GM19099 (cell line): ENCODE data around the gene IL4R.
A peak's percentile ranks its signal among the peaks of the same experiment; 100 is the strongest.

Experiments
- POLR2A ChIP-seq: IDR thresholded peaks from 3 replicates; pipeline ENCODE4 v1.6.1; 2011; ENCODE audit warnings: low read depth; ENCODE audit not compliant: insufficient read length; ENCODE audit errors: extremely low read depth

The IL4R gene

DNA sequence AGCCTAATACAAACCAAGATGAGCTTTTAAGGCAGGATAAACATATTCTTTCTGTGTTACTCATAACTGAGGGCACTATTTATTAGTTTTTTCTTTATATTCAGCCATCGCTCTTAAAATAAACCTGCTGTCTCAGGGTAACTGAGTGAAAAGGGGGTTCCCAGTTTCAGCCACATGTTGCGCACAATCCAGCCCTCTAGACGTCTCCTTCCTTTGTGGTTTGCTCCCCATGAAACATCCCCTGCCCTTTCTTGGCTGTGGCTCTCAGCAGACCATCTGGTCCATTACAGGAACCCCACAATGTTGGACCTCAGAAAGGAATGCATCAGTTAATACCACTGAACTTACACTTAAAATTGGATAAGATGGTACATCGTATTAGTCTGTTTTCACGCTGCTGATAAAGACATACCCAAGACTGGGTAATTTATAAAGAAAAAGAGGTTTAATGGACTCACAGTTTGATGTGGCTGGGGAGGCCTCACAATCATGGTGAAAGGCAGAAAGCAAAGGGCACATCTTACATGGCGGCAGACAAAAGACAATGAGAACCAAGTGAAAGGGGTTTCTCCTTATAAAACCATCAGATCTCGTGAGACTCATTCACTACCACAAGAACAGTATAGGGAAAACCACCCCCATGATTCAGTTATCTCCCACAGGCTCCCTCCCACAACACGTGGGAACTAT lies 75.6 kb downstream of the IL4R start:
- TF ChIP-seq POLR2A = no peak

DNA sequence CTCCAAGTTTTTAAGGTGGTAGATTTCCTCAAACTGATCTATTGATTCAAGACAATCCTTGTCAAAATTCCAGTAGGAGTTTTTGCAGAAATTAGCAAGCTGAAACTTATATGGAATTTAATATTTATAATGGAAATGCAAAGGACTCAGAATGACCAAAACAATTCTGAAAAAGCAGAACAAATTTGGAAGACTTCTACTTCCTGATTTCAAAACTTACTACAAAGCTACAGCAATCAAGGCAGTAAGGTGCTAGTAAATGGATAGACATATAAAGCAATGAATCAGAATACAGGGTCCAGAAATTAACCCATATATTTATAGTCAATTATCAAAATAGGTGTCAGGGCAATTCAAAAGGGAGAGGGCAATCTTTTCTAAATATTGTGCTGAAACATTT lies 76.4 kb downstream of the IL4R start:
- no peak for TF ChIP-seq POLR2A

DNA sequence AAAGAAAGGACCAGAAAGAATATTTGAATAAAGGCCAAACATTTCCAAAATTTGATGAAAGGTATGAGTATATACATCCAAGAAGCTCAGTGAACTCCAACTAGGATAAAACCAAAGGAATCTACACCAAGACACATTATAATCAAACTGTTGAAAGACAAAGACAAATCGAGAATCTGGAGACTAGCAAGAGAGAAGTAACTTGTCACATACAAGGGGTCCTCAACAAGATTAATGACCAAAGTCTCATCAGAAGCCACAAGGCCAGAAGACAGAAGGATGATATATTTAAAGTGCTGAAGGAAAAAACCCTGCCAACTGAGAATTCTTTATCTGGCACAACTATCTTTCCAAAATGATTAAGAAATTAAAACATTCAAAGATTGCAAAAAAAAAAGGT lies 78.9 kb downstream of the IL4R start:
- TF ChIP-seq POLR2A = no peak

DNA sequence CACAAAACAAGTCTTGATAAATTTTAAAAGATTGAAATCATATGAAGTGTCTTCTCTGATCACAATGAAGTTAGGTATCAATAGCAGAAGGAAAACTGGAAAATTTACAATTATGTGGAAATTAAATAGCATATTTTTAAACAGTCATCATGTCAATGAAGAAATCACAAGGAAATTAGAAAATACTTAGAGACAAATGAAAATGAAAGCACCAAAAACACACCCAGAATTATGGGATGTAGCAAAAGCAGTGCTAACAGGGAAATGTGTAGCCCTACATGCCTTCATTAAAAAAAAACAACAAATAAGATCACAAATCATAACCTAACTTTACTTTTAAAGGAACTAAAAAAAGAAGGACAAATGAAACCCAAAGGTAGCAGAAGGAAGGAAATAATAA lies 80.7 kb downstream of the IL4R start:
- no peak for TF ChIP-seq POLR2A

DNA sequence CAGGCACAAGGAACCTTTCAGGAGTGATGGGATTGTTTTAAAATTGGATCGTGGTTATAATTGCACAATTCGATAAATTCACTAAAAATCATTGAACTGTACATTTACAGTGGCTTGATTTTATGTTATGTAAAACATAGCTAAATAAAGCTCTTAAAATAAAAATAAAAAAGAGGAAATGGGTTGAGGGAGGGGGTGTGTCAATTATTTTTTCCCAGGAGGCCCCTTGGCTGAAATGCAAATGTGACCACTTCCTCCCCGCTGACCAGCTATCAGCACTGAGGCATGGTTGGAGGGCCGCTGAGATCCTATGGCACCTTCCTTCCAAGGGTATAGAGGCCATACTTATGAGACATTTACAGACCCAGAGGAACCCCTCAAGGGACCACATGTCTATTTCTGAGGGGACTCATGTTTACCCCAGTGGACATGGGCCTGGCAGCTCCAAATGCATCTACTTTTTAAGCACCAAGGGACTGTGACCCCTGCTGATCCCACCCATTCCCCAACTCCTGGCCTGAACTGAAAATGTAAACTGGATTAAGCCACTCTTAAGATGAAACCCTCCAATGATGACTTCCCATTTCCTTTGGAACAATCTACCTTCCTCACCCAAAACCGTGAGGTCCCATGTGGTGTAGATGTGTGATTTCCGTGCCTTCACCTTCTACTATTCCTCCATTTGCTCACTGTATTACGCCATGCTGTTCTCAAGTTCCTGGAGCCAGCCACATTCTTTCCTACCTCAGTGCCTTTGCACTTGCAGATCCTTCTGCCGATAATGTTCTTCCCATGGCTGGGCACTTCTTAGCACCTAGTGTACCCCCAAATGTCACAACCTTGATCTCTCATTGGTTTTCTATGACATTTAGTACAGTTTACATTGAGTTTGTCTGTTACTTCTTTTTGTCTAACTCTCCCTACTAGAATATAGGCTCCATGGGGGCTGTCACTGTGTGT lies 85.4 kb downstream of the IL4R start:
- TF ChIP-seq POLR2A = no peak

DNA sequence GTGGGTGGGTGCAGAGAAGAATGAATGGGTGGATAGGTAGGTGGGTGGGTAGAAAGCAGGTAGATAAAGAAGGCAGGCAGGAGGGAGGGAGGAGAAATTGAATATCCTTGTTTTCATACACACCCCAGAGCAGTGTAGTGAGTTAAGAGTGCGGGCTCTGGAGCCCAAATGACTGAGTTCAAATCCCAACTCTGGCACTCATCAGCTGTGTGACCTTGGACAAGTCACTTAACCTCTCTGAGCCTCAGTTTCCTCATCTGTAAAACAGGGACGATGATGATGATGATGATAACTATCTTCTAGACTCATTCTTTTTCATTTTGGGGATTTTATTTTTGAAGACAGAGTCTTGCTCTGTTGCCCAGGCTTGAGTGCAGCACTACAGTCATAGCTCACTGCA lies 86.2 kb downstream of the IL4R start:
- TF ChIP-seq POLR2A = no peak

DNA sequence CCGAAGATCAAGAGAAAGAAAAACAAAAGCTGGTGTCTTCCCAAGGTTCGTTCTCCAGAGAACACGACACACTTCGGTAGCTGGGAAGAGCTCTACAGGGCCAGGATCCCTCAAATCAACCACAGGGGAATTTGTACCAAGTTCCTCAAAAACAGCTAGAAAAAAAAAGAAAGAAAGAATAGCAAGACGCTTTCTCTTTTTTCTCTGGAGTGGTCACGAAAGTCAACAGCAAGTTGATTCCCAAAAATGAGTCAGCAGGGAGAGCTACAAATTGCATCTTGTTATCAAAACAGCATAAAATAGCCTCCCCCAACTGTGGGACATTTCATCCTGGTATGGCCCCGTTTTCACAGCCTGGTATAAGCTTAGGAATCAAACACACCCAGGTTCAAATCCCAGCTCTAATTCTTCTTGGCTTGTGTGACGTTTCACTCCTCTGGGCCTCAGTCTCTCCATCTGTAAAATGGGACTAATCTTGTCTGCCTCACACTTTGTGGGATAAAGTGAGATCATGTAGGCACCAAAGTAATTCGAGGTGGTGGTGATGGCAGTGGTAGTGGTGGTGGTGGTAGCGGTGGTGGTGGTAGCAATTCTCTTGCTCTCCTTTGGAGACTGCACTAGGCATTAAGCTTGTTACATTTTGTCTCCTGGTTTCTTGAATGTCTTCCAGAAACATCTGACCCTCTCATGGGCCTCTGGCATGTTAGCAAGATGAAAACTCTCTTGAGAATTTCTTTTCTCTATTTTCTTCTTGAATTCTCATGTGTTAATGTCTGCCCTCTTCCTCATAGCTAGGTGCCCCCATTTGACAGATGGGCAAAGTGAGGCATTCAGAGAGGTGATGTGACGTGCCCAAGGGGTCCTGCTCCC lies 87.2 kb downstream of the IL4R start:
- no peak for TF ChIP-seq POLR2A

DNA sequence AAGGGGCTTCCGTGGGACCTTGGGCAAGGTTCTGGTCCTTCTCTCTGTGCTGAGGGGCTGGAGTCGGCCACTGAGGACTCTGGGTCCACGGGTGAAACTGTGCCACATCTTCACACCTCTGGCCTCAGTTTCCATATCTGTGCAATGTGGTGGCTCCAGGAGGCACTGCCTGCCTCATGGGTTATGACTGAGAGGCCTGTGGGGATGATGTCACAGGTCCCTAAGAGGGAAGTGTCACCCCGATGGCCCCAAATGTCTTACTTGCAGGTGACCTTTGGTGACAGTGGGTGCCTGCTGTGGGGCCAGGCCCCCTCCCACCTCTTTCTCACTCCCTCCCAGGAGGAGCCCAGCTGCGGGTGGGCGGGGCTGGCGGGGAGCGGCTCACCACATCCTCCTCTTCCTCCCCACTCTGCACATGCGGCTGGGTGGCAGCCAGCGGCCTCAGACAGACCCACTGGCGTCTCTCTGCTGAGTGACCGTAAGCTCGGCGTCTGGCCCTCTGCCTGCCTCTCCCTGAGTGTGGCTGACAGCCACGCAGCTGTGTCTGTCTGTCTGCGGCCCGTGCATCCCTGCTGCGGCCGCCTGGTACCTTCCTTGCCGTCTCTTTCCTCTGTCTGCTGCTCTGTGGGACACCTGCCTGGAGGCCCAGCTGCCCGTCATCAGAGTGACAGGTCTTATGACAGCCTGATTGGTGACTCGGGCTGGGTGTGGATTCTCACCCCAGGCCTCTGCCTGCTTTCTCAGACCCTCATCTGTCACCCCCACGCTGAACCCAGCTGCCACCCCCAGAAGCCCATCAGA lies 88.2 kb downstream of the IL4R start, which contains the start of gene IL21R:
Gene IL21R, plus strand, starts transcription at position 407 of the 801 bp plus-strand sequence. CDS start 27,898 bp downstream, outside the sequence.
- peak; percentile 92 for TF ChIP-seq POLR2A

DNA sequence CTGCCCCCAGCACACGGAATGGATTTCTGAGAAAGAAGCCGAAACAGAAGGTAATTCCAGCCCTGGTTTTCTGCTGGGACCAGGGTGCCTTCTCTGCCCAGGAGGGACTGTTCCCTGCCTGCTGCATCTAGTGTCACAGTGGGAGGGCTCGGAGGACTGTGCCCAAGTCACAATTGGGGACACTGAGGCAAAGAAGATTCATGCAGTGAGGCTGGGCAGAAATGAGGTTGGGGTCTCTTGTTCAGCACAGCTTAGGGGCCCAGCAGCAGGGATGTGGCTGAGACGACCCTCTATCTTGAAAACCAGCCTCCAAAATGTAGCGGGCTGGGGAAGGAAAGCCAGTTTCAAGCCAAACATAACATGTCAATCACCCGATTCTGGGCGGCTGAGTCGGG lies 88.8 kb downstream of the IL4R start:
- TF ChIP-seq POLR2A = no peak

DNA sequence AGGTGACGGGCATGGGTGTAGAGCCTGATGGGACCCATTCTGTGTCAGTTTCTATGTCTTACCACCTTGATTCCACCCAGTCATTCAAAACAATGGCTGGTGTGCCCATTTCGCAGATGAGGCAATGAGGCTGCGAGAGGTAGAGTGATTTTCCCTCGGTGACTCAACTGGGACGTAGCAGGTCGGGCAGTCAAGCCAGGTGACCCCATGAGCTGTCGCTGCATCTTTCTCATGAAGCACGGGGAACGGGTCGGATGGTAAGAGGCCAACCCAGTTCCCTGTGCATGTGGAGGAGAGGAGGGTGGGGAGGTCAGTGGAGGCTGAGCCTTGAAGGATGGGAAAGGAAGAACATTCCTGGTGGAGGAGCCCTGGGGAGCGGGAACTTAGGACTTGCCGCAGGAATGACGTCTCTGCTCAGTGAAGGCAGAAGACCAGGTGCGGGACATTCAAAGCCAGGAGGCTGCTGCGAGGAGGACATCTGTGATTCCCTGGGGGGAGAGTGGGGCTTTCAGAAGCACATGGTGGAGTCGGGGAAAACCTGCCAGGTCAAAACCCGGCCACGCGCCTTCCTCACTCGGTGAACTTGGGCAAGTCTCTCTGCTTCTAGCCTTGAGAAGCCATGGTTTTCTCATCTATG lies 89.3 kb downstream of the IL4R start:
- TF ChIP-seq POLR2A = no peak

DNA sequence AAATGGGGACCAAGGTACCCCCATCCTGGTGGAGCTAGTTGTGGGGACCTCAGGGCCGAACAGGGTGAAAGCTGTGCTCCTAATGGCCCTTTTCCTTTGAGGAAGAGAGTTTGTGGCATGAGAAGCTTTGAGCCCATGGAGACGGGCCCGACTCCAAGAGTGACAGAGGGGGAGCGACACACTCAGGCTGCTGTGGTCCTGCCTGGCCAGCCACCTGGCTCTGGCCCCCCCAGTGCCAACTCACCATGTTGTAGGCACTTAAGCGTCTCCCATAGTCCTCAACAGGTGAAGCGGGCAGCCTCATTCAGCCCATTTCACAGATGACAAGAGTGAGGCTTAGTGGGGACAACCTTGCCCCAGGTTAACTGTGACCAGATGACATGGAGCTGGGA lies 89.8 kb downstream of the IL4R start:
- TF ChIP-seq POLR2A = no peak

DNA sequence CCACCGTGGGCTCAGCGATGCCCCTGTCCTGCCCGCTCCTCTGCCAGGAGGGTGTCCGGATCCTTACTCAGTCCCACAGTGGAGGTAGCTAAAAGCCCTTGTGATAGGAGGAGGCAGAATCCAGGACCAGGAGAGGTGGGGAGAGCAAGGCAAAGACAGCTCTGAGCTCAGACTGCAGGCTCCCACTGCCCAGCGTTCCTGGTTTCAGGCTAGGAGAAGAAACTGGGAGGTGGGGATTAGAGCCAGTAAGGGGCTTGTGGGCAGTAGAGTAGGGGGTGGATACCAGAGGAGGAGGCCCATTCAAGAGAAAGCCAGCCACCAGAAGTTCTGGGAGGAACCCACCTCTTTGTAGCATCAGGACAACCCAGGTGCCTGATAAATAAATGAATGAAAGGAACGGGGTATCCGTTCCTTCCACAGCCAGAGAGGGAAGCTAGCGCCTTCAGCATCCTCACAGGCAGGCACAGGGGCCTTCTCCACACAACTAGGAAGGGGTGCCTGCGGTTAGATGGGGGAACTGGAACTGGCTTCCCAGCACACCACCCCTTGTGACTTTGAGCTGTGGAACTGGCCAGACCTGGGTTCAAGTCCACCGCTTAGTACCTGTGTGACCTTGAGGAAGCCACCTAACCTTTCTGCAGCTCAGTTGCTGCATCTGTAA lies 90.5 kb downstream of the IL4R start:
- TF ChIP-seq POLR2A = peak; percentile 59
